ENCODE results near the gene RALGPS1.

- TF ChIP-seq CTCF (IDR thresholded peaks at IDR 0.05; ENCODE audit: low read length) (no peak), EZH2 (optimal IDR thresholded peaks at IDR 0.05; ENCODE audit: low read depth, low read length) (no peak), EZH2phosphoT487 (IDR thresholded peaks at IDR 0.05; ENCODE audit: low read length) (no peak)
Measured at GRCh38 chr9:126915846-126916543, 1.4 kb downstream of the RALGPS1 start.
